ENCODE results near the gene TMEM178B.

Gene TMEM178B

DNA sequence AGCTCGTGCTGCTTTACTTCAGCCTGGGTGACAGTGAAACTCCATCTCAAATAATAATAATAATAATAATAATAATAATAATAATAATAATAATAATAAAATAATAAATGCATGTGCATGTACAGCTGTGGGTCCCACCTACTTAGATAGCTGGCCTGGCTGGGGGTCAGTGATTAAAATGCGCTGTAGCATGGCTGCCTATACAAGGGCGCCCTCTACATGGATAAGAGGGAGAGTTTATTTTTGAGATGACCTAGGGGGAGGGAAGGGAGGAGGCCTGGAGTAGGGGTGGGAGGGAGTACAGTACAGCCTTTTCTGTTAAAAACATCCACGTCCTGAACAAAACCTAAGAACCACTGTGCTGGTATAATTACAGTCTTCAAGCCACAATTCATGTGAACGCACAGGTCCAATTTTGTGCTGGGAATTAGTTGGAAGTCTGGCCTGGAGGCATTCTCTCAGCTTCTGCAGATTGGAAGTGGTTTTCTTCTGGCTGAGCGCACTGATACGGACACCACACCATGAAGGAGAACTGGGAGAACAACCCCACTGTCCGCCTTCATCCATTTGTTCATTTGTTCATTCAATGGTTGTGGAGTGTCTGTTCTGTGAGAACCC is 146.5 kb downstream of the TMEM178B start:
- DNase-seq (ENCODE audit: low read depth in 3 of 3, low spot score in 1 of 3) = no peak

DNA sequence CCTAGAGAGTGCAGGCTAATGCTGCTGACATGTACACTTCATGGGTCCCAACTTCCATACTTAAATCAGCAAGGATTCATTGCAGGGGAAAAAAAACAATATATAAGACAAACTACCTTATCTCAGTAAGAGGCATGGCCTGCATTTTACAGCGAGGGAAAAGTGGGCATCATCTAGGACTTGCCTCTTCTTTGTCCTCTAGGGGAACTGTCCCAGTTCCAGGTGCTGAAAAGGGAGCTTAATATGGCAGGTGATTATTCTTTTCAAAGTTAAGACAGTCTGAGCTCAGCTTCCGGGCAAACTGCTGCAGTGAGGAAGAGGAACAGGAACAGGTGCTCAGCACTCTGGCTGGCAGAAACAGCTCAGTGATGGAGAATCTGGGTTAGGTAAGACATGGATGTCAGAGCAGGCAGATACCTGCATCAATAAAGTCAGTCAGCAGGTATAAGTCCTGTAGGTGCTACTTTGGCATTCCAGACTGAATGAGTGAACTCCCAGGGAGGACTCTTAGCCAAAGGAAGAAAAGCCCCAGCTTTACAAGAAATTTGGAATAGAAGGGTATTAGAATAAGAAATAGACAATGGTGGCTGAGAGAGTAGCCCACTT is 147.2 kb downstream of the TMEM178B start:
- no peak for DNase-seq (ENCODE audit: low read depth in 3 of 3, low spot score in 1 of 3)

- no peak for DNase-seq (ENCODE audit: low read depth in 3 of 3, low spot score in 1 of 3)
Measured at GRCh38 chr7:141225916-141226618, 152.2 kb downstream of the TMEM178B start.

DNA sequence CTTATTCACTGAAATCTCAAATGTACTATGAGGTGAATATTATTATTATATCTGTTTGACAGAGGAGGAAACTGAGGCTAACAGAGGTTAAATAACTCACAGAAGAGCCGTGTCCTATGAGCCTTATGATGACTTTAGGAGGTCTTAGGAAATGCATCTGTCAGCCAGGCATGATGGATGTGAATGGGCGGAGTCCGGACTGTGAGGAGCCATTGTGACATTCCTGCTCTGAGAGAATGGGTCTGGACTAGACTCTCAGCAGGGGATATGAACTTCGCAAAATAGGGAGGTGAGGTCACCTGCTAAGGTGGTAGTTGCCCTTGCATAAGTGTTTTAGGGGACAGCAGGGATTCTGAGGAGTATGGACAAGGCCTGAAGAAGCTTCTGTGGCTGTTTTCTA is 153.6 kb downstream of the TMEM178B start:
- DNase-seq (ENCODE audit: low read depth in 3 of 3, low spot score in 1 of 3) = no peak

GRCh38 chr7:141228482-141228881 is 154.6 kb downstream of the TMEM178B start:
- DNase-seq (ENCODE audit: low read depth in 3 of 3, low spot score in 1 of 3) = no peak

DNA sequence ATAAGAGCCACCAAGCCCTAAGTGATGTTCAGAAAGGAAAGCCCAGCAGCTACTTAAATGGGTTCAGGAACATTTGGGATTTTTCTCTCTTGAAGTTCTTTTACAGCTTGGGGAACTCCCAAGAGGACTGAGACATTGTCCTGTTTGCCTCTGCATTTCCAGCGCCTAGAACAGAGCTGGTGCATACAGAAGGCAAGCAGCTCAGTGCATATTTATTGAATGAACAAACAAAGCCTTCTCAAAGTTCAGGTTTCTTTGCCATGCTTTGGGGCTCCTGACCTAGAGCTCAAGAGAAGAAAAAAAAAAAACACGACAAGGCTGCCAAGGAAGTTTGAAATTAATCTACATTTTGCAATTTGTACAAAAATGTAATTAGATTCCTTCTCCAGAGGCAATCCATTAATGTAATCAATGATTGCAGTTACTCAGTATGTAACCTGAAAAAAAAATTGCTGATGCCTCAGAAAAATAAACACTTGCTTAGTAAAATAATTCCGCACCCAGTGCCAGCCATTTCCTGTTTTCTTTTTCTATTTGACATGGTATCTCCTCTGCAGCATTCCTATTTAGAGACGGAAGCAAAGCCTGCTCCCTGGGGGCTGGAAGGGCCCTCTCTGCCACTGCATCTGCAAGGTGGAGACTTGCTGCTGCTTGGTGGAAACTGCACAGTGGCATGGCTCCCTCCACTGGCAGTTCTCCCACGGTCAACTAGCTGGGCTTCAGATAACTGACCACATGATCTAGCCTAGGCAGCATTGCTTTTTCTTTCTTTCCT is 157.3 kb downstream of the TMEM178B start:
- DNase-seq (ENCODE audit: low read depth in 3 of 3, low spot score in 1 of 3) = no peak

DNA sequence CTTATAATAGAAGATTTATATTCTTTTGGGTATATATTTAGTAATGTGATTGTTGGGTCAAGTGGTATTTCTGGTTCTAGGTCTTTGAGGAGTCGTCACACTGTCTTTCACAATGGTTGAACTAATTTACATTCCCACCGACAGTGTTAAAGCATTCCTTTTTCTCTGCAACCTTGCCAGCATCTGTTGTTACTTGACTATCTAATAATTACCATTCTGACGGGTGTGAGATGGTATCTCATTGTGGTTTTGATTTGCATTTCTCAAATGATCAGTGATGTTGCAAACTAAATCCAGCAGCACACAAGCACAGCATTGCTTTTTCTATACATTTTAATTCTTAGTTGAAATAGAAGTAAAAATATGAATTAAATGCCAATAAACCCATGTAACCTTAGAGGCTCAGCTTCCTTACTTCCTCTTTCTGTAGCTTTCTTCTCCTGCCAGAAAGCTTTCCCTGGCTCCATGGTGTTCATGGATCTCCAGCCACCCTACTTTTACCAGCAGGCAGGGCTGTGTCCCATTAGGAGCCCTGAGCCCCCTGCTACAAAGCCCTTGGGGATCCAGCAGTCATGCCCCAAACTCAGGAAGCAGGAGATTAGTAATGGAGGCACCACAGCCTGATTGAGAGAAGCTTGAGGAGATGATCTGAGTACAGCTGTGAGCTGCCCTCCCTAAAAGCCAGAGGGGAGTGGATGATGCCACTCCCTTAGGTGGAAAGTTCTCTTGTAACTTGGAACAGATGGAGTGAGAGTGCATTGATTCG is 158.6 kb downstream of the TMEM178B start:
- DNase-seq (ENCODE audit: low read depth in 3 of 3, low spot score in 1 of 3) = no peak

DNA sequence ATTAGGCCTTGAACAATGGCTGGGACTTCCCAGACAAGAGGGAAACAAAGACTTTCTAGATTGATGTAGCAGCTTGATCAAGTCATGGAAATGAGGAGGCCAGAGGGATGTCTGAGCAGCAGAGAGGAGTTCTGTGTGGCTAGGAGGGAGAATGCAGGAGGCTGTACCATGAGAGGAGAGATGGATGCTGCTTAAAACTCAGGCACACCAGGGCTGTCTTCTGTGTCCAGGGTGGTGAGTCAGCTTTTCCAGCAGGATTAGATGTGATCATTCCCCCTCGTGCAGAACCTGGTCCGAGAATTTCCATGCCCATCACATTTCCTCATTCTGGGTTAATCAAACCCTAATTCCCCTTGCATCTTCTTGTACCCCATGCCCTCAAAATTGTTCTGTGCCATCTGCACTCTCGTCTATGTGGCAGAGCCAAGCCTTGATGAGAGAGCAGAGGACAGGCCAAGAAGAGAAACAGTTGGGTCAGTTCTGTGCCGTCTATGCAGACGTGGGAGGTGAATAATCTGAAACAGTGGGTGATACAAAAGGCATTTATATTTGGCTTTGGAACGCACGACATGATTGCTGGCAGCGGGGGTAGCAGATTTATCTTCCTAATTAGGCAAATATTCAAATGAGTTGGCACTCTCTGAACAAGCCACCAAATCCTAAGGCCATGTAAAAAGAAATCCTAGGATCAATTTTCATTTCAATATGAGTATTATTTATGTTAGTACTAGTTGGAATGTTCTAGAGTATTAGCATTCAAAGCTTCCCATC is 160.7 kb downstream of the TMEM178B start:
- DNase-seq (ENCODE audit: low read depth in 3 of 3, low spot score in 1 of 3) = no peak

GRCh38 chr7:141235656-141236055 is 161.8 kb downstream of the TMEM178B start:
- no peak for DNase-seq (ENCODE audit: low read depth in 3 of 3, low spot score in 1 of 3)

DNA sequence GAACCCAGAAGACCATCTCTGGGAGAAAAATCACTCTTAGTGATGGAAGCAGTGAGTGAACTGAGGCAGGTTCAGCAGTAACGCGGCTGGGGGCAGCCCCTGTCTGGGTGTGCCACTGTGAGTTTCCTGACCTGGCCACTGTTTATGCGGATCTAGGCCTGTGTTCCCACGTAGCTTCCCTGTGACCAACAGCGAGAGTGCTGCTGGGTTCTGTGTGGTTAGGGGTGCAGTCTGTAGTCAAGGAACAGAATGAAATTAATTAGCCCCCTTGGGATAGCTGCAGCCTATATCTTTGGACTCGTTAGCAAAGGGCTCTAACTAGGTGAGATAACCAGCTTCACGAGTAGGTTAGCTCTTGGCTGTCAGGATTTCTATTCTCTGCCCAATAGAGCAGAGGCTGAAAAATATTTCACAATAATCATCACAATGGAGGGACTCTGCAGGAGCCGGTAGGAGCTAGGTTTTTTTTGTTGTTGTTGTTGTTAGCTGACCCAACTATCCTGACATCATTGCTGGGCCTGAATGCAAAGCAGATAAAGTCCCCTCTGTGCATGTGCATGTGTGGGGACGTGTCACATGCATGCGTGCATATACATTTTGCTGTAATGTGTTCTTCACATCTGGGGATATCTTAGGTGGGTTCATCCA is 164.9 kb downstream of the TMEM178B start:
- DNase-seq (ENCODE audit: low read depth in 3 of 3, low spot score in 1 of 3) = no peak

- no peak for DNase-seq (ENCODE audit: low read depth in 3 of 3, low spot score in 1 of 3)
Measured at GRCh38 chr7:141239661-141240060, 165.8 kb downstream of the TMEM178B start.

DNA sequence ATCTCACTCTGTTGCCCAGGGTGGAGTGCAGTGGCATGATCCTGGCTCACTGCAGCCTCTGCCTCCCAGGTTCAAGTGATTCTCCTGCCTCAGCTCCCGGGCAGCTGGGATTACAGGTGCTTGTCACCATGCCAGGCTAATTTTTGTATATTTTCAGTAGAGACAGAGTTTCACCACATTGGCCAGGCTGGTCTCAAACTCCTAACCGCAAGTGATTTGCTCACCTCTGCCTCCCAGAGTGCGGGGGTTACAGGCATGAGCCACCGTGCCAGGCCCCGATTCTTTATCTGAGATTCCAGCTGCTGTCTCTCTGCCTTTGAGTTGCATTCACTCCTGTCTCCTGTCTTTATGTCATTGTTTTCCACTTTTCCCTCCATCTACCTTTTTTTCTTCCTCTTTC is 168.7 kb downstream of the TMEM178B start:
- DNase-seq (ENCODE audit: low read depth in 3 of 3, low spot score in 1 of 3) = no peak

- DNase-seq (ENCODE audit: low read depth in 3 of 3, low spot score in 1 of 3) = no peak
Measured at GRCh38 chr7:141243368-141243767, 169.5 kb downstream of the TMEM178B start.

- DNase-seq (ENCODE audit: low read depth in 3 of 3, low spot score in 1 of 3) = no peak
Measured at GRCh38 chr7:141244435-141244834, 170.6 kb downstream of the TMEM178B start.

GRCh38 chr7:141246426-141246825 is 172.6 kb downstream of the TMEM178B start:
- no peak for DNase-seq (ENCODE audit: low read depth in 3 of 3, low spot score in 1 of 3)

DNA sequence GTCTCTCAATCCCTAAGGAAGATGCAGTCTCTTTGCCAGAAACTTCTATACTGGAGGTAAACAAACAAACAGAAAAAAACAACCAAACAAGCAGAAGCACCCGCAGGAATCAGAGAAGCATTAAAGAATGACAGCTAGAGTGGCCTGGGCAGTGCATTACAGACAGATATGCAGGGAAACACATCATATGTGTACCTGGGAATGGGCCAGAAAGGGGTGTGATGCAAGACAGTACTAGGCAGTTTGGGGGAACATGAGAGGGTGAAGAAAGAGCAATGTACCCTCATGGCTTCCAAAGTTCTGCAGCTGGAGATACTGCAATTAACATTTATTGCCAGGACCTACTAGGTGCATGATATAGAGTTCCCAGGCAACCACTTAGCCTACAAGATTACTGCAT is 177.3 kb downstream of the TMEM178B start:
- DNase-seq (ENCODE audit: low read depth in 3 of 3, low spot score in 1 of 3) = no peak

- DNase-seq (ENCODE audit: low read depth in 3 of 3, low spot score in 1 of 3) = no peak
Measured at GRCh38 chr7:141251957-141252356, 178.1 kb downstream of the TMEM178B start.

DNA sequence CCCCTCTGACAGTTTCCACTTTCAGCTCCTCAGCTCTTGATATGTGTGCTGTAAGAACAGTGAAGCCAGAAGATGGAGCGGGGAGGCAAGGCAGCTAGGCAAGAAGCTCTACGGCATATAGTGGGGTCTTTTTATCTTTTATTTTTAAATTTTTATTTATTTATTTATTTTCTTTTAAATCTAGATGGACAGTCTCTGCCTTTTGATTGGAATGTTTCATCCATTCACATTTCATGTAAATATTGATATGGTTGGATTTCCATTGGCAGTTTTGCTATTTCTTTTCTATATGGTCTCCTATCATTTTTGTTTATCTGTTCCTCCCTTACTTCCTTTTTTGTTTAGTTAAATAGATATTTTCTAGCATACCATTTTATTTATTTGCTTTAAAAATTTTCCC is 183.7 kb downstream of the TMEM178B start:
- DNase-seq (ENCODE audit: low read depth in 3 of 3, low spot score in 1 of 3) = no peak

- no peak for DNase-seq (ENCODE audit: low read depth in 3 of 3, low spot score in 1 of 3)
Measured at GRCh38 chr7:141258559-141258958, 184.7 kb downstream of the TMEM178B start.

All from stimulated activated CD4-positive, alpha-beta T cell treated with anti-CD3 and anti-CD28 coated beads, TNF-alpha, amount 100 ng/mL, for 1 hour (primary cell).